K562 (cell line): ENCODE measurements around the gene LGI4. TPM values are rescaled to one million over a fixed set of nuclear protein-coding genes. Genes with fewer than 3 reads are reported as not detected.

Experiments
- CBX1 ChIP-seq: sonication (generic); IDR thresholded peaks from 2 replicates; pipeline ENCODE4 v1.6.1; 2016; ENCODE audit warnings: antibody characterized with exemption, low read depth, mild to moderate bottlenecking
- GABPB1 ChIP-seq: sonication (generic); formaldehyde crosslinking; IDR thresholded peaks from 2 replicates; pipeline ENCODE4 v1.8.0; 2022; ENCODE audit warnings: mild to moderate bottlenecking, missing genetic modification reagents
- GTF3C2 ChIP-seq: IDR thresholded peaks from 3 replicates; pipeline ENCODE4 v1.6.1; 2011; ENCODE audit warnings: borderline replicate concordance, mild to moderate bottlenecking, moderate library complexity; ENCODE audit not compliant: insufficient read length; ENCODE audit errors: extremely low read depth
- KLF6 ChIP-seq: fragments of 250-450 bp; sonication (Bioruptor Pico); IDR thresholded peaks from 2 replicates; pipeline ENCODE4 v1.4.0; 2020; ENCODE audit warnings: mild to moderate bottlenecking, moderate library complexity, borderline replicate concordance
- MECOM ChIP-seq: fragments of 250-450 bp; sonication (Bioruptor Pico); IDR thresholded peaks from 2 replicates; pipeline ENCODE4 v1.8.0; 2022; ENCODE audit warnings: inconsistent platforms
- NELFE ChIP-seq: IDR thresholded peaks from 2 replicates; pipeline ENCODE4 v1.6.1; 2011; ENCODE audit warnings: mild to moderate bottlenecking; ENCODE audit not compliant: insufficient read depth, insufficient read length
- OTX1 ChIP-seq: fragments of 450-650 bp; formaldehyde crosslinking; IDR thresholded peaks from 2 replicates; pipeline ENCODE4 v1.4.0; 2022; ENCODE audit warnings: mild to moderate bottlenecking
- RUNX1 ChIP-seq: sonication (generic); IDR thresholded peaks from 2 replicates; pipeline ENCODE4 v1.6.1; 2016; ENCODE audit warnings: antibody characterized with exemption, low read depth
- SNAPC5 ChIP-seq: fragments of 250-450 bp; sonication (Bioruptor Pico); IDR thresholded peaks from 2 replicates; pipeline ENCODE4 v1.8.0; 2021; ENCODE audit warnings: moderate library complexity, mild to moderate bottlenecking, inconsistent platforms
- TAF1 ChIP-seq: IDR thresholded peaks from 2 replicates; pipeline ENCODE4 v1.6.1; 2011; ENCODE audit warnings: mild to moderate bottlenecking, low read length, moderate library complexity; ENCODE audit not compliant: insufficient read depth, control insufficient read depth, severe bottlenecking; ENCODE audit errors: extremely low read depth
- YY1 ChIP-seq, 3 experiments: IDR thresholded peaks; 2 replicates each; pipeline ENCODE4 v1.6.1; 2011; ENCODE audit warnings: low read length in 2 of 3, mild to moderate bottlenecking in 2 of 3, moderate library complexity in 2 of 3, borderline replicate concordance in 1 of 3, control low read depth in 1 of 3, low read depth in 1 of 3; ENCODE audit not compliant: insufficient read depth in 3 of 3, insufficient replicate concordance in 2 of 3, control insufficient read depth in 1 of 3, insufficient read length in 1 of 3; ENCODE audit errors: extremely low read depth in 1 of 3
- ZNF24 ChIP-seq: fragments of 450-650 bp; IDR thresholded peaks from 2 replicates; pipeline ENCODE4 v1.6.1; 2016
- ZNF347 ChIP-seq: fragments of 450-650 bp; formaldehyde crosslinking; IDR thresholded peaks from 2 replicates; pipeline ENCODE4 v1.4.0; 2020; ENCODE audit warnings: low read depth, mild to moderate bottlenecking, moderate library complexity
- ZNF586 ChIP-seq: fragments of 450-650 bp; formaldehyde crosslinking; conservative IDR thresholded peaks from 2 replicates; pipeline ENCODE4 v1.4.0; 2020; ENCODE audit warnings: mild to moderate bottlenecking, moderate library complexity
- ZNF609 ChIP-seq: sonication (generic); formaldehyde crosslinking; IDR thresholded peaks from 2 replicates; pipeline ENCODE4 v1.8.1; 2023; ENCODE audit warnings: missing genetic modification reagents, mild to moderate bottlenecking, borderline replicate concordance
- polyA plus RNA-seq, 8 experiments: library from polyadenylated mRNA; depleted of rRNA in 4 of 8; stranded (reverse) in 5 of 8; unstranded in 3 of 8; fragments of >200 nt; fragmentation: Nextera tagmentation in 2 of 8; fragmentation: Illumina TruSeq in 1 of 8; extraction: Ambion mirVana in 2 of 8; extraction: Trizol in 1 of 8; gene quantifications; 2 replicates each; pipeline versions ENCODE4 v1.2.1 to v1.2.3, GENCODE V29; 2011 to 2014; ENCODE audit warnings: inconsistent platforms in 1 of 8, missing spikeins in 1 of 8
- total RNA-seq, 7 experiments: library from RNA; depleted of rRNA in 6 of 7; stranded (reverse); fragments of >200 nt in 6 of 7; fragmentation: Illumina TruSeq in 2 of 7; extraction: Trizol in 2 of 7; gene quantifications; 2 replicates each; pipeline versions ENCODE4 v1.2.1 to v1.2.3, GENCODE V29; 2011 to 2021; ENCODE audit warnings: low replicate concordance in 1 of 7

LGI4 gene
- total and polyA plus RNA-seq, 9 of the 15 experiments (the other 6 are each of a cell fraction or from before 2014, with no cell fraction given), result 0.14 to 0.30 (median 0.24) TPM; not detected in 4

GRCh38 chr19:35154525-35155406 is 19.9 kb upstream of the LGI4 start, which contains the start of gene FXYD5 (continued):
- peak; percentile 80 for TF ChIP-seq CBX1
- TF ChIP-seq ZNF347, result no peak
- no peak for TF ChIP-seq MECOM (CRISPR knock-in tag)
- no peak for TF ChIP-seq GTF3C2
- no peak; the same call in 1 of the 2 replicates for TF ChIP-seq ZNF609
- 0 out of 2 replicates have a peak, but pooled peaks have one; percentile 32 for TF ChIP-seq ZNF24
- TF ChIP-seq NELFE, result no peak
- peak in 2 of 3 experiments; percentile 3 to 56 for TF ChIP-seq YY1 (IDR thresholded peaks at IDR 0.05; ENCODE audit: borderline replicate concordance in 1 of 3, control insufficient read depth in 1 of 3, extremely low read depth in 1 of 3, insufficient read depth in 3 of 3, insufficient read length in 1 of 3, insufficient replicate concordance in 2 of 3, low read depth in 1 of 3, low read length in 2 of 3)
- TF ChIP-seq ZNF586 (CRISPR knock-in tag), result no peak
- TF ChIP-seq OTX1, result peak; percentile 42; the same call in 1 of the 2 replicates
- TF ChIP-seq RUNX1, result no peak
- TF ChIP-seq KLF6 (CRISPR knock-in tag), result no peak; the same call in 1 of the 2 replicates
- TF ChIP-seq TAF1, result peak; percentile 62
- no peak; the same call in 1 of the 2 replicates for TF ChIP-seq GABPB1 (CRISPR knock-in tag)
- TF ChIP-seq SNAPC5 (CRISPR knock-in tag), result no peak
